ENCODE results near the gene RNASE8. TPM values are rescaled to one million over a fixed set of nuclear protein-coding genes. Genes with fewer than 3 reads are reported as not detected.

RNASE8 gene
- total and polyA plus RNA-seq, 2 of the 8 experiments (the other 6 are each of a cell fraction or from before 2014, with no cell fraction given) = not detected

- Histone ChIP-seq H2AFZ (ENCODE audit: low read length) (no peak overlapping the region), H4K20me1 (replicated peaks in 1 of 2; ENCODE audit: control insufficient read depth in 1 of 2, insufficient read depth in 2 of 2, low read length in 2 of 2) (peaks cover 11 to 19% of the 10 kb centered on the region in 2 experiments), H3K9me3 (ENCODE audit: insufficient read depth in 2 of 2, low read depth in 1 of 2, low read length in 1 of 2) (no peaks in the 10 kb centered on the region), H3K4me2 (ENCODE audit: insufficient read depth in 1 of 2, low read depth in 2 of 2, low read length in 2 of 2) (no peak overlapping the region), H2BK120ac (replicated peaks; ENCODE audit: low read depth, low read length) (no peak overlapping the region), H3K14ac (ENCODE audit: insufficient read length) (no peak overlapping the region), H4K8ac (ENCODE audit: extremely low read depth, insufficient read depth, low read length) (no peak overlapping the region), H3K56ac (replicated peaks; ENCODE audit: insufficient read length, low read depth, low read length) (no peak overlapping the region), H3K36me3 (ENCODE audit: control insufficient read depth in 2 of 4, insufficient read depth in 4 of 4, low read length in 3 of 4) (peaks cover 18 to 63% (median 56%) of the 10 kb centered on the region in 4 experiments), H4K91ac (replicated peaks; ENCODE audit: insufficient read length, low read length) (no peak overlapping the region), H3K79me1 (ENCODE audit: low read depth, low read length) (peaks cover 8% of the 10 kb centered on the region; the same call in 1 of the 2 replicates), H3K18ac (ENCODE audit: extremely low read depth, low read length) (no peak overlapping the region), H3K27ac (ENCODE audit: low read depth, low read length) (no peak overlapping the region), H3K4ac (replicated peaks; ENCODE audit: insufficient read length, low read depth, low read length) (no peak overlapping the region), H2BK20ac (ENCODE audit: low read length) (no peak overlapping the region), H4K5ac (ENCODE audit: insufficient read length, low read depth, low read length) (no peak overlapping the region), H3K23ac (ENCODE audit: insufficient read length) (no peak overlapping the region), H3K9ac (replicated peaks in 1 of 4; ENCODE audit: extremely low read depth in 1 of 4, low read depth in 3 of 4, low read length in 3 of 4) (no peak overlapping the region), H3K27me3 (replicated peaks in 1 of 4; ENCODE audit: control insufficient read depth in 3 of 4, extremely low read depth in 1 of 4, insufficient read depth in 3 of 4, low read length in 3 of 4) (no peaks in the 10 kb centered on the region), H3K23me2 (ENCODE audit: low read depth, low read length) (peaks cover 5% of the 10 kb centered on the region; the same call in 1 of the 2 replicates), H2BK15ac (ENCODE audit: low read length) (no peak overlapping the region), H2BK12ac (ENCODE audit: low read depth, low read length) (no peak overlapping the region), H3K4me1 (replicated peaks in 1 of 4; ENCODE audit: control insufficient read depth in 3 of 4, insufficient read depth in 4 of 4, low read length in 3 of 4) (peaks cover 10 to 18% (median 16%) of the 10 kb centered on the region in 4 experiments), H2AK5ac (ENCODE audit: low read depth, low read length) (no peak overlapping the region), H2BK5ac (ENCODE audit: low read depth, low read length) (no peak overlapping the region; the same call in 1 of the 2 replicates), H3K4me3 (ENCODE audit: extremely low read depth in 1 of 4, insufficient read depth in 2 of 4, low read depth in 3 of 4, low read length in 4 of 4) (no peak overlapping the region), H3K79me2 (ENCODE audit: control insufficient read depth in 1 of 2, insufficient read depth in 2 of 2, low read length in 2 of 2) (peaks cover 0 to 5% of the 10 kb centered on the region in 2 experiments; a peak in 2 of 4 replicates)
- no peak for TF ChIP-seq SRF (IDR thresholded peaks at IDR 0.05; ENCODE audit: low read depth, low read length)
- no peak for TF ChIP-seq TBP (IDR thresholded peaks at IDR 0.05; ENCODE audit: low read depth, low read length)
- peak in 1 of 2 experiments; percentile 67; a peak in 1 of 3 replicates for TF ChIP-seq POLR2A (IDR thresholded peaks at IDR 0.05; ENCODE audit: control extremely low read depth in 1 of 2, low read depth in 2 of 2, low read length in 2 of 2)
- no peak for TF ChIP-seq EZH2 (IDR thresholded peaks at IDR 0.05; ENCODE audit: low read depth, low read length, severe bottlenecking)
- ChIA-PET CTCF (ENCODE audit: partially characterized antibody) (interaction anchor here (0.6 to 10.2 kb wide), 18 partner anchors 11 to 237 kb away, joined by 3 to 148 read pairs (median 6); partner anchors contain the start of genes ARHGEF40, RNASE8 and TMEM253), POLR2A (ENCODE audit: partially characterized antibody) (interaction anchor here (0.9 to 12.4 kb wide), 10 partner anchors 12 to 75 kb away, joined by 3 to 245 read pairs (median 4); partner anchors contain the start of genes ARHGEF40, NDRG2 and TMEM253)
- 90% methylated on average over 5 of the region's 5 CpGs; no CpG with 5 or more reads in 1 of the 2 experiments for WGBS, 2 experiments (ENCODE audit: extremely low coverage in 1 of 2, insufficient coverage in 1 of 2, insufficient read length in 1 of 2, insufficient replicate concordance in 2 of 2, low coverage in 1 of 2, low lambda C conversion rate in 2 of 2, missing lambda C conversion rate in 1 of 2)
- no peak for FAIRE-seq
- no peak for DNase-seq (ENCODE audit: low read depth in 1 of 2, low spot score in 2 of 2)
Observed at GRCh38 chr14:21089877-21090193, 32.2 kb downstream of the RNASE8 start.
